ENCODE data around the gene GGA1.
"Not testable (repeated sequence)": the region's sequence is repeated elsewhere in the genome, so short reads cannot be mapped to it uniquely, and the experiment has no call there.

The GGA1 gene

DNA sequence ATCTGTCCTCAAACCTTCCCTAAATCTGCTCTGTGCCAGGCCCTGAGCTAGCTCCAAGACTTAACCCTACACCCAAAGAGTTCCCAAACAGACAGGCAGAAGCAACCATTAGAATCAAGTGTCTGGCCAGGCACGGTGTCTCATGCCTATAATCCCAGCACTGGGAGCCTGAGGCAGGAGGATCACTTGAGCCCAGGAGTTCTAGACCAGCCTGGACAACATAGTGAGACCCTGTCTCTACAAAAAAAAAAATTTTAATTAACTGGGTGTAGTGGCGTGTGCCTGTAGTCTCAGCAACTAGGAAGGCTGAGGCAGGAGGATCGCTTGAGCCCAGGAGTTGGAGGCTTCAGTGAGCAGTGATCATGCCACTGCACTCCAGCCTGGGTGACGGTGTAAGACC lies 47.9 kb downstream of the GGA1 start:
- DNase-seq, result not testable (repeated sequence)

DNA sequence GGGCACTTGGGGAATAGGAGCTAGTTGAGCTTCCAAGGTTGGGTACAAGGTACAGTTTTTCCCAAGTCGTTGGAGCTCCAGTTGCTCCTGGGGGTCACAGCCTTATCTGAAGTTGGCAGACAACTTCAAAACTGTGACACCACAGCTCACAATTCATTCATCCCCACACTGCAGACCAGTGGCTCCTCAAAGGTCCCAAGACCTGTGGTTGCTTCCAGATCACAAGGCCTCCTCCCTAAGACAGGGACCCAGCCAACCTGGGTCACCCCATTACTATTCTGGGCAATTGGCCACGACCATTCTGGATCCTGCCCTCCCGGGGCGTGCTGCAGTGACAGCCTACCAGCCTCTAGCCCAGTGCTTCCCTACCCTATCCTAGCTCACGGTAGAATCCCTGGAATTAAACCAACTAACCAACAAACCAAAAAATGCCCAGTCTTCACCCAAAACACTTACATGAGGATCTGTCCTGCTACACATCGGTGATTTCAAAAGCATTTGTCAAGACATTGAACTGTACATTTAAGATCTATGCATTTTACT lies 49.0 kb downstream of the GGA1 start:
- no peak for DNase-seq

DNA sequence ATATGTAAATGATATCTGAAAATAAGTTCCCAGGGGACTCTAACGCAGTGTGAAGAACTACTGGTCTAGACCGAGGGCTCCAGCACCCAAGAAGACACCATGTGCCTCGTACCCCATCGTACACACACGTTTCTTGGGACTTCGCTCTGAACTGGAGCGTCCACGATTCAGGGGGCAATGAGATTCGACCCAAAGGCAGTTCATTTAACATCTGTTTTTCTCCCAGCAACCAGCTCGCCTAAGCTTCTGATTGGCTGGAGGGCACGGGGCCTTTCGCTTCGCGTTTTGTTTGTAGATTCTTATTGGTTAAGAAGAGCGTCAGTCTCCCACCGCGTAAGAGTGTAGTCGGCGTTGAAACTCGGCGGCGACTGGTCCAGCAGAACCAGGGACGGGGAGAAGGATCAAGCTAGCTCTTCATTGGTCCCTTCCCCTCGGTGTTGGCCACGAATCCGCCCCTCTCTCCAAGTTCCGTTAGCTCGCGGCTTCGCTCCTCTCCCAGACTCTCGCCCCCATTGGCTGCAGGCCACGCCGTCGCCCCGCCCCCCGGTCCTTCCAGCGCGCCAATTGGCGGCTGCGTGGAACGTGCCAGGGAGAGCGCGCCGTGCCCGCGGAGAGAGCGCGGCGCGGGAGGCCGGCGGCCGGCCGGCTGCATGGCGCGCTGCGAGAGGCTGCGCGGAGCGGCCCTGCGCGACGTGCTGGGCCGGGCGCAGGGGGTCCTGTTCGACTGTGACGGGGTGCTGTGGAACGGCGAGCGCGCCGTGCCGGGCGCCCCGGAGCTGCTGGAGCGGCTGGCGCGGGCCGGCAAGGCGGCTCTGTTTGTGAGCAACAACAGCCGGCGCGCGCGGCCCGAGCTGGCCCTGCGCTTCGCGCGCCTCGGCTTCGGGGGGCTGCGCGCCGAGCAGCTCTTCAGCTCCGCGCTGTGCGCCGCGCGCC lies 49.8 kb downstream of the GGA1 start, which contains the start of gene PDXP:
PDXP (plus strand) TSS at position 591 of the 933 bp plus-strand sequence; CDS start at position 651, 60 bp downstream.
- peak; percentile 99 for DNase-seq

DNA sequence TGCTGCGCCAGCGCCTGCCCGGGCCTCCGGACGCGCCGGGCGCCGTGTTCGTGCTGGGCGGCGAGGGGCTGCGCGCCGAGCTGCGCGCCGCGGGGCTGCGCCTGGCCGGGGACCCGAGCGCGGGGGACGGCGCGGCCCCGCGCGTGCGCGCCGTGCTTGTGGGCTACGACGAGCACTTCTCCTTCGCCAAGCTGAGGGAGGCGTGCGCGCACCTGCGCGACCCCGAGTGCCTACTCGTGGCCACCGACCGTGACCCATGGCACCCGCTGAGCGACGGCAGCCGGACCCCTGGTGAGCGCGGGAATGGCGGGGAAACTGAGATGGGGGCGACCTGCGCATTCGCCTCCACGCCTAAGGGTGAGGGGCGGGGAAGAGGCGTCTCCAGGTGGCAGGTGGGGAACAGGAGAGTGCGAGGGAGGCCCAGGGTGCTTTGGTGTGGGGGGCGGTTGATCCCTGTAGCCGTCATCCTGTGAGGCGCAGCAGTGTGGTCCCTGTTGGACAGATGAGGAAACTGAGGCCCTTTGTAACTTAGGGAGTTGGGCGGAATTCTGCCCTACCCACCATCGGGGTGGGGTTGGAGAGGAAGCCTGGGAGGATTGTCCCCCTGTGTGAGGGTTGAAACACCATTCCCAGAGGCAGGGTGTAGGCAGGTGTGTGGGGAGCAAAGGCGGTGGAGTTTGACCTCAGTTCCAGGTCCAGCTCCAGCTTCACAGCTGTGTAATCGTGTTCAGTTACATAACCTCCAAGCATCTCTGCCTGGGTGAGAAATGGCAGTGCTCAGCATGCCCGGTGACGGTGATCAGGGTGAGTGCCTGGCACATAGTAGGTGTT lies 50.6 kb downstream of the GGA1 start:
- no peak for DNase-seq

DNA sequence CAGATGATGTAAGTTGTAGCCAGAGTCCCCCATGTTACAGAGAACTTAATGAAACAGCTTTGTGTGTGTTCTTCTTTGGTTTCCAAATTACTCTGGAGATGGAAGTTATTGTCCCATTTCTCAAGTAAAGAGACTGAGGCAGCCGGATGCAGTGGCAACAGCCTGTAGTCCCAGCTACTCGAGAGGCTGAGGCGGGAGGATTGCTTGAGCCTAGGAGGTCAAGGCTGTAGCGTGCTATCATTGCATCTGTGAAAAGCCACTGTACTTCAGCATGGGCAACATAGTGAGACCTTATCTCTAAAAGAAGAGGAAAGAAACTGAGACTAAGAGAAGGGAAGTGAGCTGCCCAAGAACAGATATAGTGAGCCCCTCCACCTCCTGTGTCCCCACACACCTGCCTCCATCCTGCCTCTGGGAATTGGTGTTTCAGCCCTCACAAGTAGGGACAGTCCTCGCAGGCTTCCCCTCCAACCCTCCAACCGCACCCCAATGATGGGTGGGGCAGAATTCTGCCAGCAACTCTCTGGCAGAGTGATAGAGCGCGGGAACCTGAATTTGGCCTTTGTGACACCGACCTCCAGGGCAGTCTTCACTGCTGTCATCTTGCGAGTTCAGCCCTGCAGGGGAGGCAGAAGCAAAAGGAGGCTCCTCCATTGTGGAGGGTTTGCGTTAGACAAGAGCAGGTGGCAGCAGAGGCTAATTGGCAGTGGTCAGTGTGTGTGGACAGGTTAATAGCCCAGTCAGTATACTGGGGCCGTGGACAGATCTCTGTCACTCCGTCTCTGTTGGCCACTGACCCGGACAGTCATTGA lies 51.5 kb downstream of the GGA1 start:
- no peak for DNase-seq

DNA sequence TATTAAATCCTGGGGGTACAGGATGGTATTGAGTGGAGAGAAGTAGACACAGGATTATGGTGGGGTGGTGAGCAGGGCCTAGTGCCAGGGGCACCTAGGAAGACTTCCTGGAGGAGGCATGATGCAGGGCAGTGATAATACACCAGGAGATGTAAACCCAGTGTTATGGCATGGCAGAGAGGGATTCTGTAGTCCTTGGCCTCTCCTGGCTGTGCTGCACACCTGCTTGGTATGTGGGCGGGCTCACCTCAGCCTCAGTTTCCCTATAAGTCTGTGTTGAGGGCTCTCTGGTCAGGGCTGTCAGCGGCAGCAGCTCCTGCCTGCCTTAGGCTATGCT lies 52.0 kb downstream of the GGA1 start:
- no peak for DNase-seq

DNA sequence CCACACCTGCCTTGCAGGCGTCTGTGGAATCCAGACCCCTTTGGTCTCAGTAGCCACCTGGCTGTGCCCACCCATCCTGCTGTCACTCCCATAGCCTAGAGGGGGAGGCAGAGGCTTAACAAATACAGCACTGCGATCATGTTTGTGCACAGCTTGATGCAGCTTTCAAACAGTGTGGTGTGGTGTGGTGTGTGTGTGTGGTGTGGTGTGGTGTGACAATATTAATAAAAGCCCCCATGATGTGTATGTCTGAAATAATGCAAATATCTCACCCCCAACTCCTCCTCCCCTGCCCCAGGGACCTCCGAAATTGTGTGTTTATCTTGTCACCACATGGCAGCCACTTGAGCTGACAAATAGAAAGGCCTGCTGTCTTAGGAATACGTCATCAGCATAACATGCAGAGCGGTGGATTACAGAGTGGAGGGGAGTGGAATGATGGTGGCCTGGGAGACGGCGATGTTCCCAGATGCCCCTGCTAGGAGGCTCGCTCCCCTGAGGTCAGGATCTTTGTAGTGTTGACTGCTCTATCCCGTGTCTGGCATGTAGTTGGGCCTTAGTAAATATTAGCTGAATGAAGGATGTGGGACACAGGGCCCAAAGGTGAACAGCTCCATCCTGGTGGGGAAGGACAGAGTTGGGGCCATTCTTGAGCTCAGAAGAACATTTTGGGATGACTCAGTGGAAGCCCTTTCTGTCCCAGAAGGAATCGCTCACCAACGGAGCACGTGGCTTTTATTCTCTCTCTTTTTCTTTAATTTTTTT lies 52.7 kb downstream of the GGA1 start:
- peak; percentile 85 for DNase-seq

DNA sequence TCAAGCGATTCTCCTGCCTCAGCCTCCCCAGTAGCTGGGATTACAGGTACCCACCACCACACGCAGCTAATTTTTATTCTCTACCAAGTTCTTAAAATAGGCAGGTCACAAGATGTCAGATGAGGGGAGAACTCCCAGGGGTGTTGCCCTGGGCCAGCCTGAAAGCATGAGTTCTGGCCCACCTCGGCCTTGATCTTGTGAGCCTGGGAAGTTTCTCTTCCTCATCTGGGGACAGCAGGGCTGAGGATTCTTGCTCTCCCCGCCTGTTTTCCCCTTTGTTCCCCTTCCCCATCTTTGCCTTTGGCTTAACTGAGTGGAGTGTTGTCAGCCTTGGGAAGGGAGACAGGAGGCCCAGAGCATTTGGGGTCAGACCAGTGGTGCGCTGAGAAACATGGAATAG lies 53.4 kb downstream of the GGA1 start:
- DNase-seq, result no peak

DNA sequence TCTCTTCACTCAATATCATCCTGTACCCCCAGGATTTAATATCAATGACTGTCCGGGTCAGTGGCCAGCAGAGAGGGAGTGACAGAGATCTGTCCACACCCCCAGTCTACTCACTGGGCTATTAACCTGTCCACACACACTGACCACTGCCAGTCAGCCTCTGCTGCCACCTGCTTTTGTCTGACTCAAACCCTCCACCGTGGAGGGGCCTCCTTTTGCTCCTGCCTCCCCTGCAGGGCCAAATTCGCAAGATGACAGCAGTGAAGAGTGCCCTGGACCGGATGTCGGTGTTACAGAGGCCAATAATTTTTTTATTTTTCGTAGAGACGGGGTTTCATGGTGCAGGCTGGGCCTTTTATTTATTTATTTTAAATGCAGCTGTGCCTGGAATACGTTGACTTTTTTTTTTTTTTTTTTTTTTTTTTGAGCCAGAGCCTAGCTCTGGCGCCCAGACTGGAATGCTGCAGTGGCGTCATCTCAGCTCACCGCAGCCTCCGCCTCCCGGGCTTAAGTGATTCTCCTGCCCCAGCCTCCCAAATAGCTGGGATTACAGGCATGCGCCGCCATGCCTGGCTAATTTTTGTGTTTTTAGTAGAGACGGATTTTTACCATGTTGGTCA lies 55.0 kb downstream of the GGA1 start:
- no peak for DNase-seq

DNA sequence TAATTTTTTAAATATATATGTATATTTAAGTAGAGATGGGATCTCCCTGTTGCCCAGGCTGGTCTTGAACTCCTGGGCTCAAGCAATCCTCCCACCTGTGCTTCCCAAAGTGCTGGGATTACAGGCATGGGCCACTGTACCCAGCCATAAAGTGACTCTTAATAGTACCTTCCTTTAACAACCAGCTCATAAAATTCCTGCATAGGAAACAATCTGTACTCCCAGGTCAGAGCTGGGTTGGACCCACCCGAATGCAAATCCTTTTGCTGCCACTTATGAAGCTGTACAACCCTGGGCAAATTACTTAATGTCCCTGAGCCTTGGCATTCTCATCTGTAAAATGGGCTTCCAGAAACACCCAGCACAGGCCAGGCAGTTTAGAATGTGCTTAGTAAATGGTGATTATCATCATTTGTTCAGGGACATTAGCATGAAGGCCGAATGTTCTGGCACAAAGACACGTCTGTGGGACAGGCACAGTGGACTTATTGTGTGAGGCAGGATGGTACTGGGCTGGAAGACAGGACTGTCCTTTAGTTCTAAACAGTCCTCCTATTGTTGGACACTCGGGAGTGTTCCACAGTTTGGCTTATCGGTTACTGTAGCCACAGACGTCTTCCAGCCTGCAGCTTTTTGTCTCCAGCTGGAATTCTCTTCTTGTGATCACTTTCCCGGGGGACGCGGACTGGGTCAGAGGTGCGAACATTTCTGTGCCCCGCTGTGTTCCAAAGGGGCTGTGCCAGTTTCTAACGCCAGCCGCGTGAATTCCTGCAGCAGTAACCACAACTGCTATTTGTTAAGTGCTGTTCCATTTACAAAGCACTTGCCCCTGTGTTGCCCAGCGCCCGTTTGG lies 55.8 kb downstream of the GGA1 start:
- no peak for DNase-seq

DNA sequence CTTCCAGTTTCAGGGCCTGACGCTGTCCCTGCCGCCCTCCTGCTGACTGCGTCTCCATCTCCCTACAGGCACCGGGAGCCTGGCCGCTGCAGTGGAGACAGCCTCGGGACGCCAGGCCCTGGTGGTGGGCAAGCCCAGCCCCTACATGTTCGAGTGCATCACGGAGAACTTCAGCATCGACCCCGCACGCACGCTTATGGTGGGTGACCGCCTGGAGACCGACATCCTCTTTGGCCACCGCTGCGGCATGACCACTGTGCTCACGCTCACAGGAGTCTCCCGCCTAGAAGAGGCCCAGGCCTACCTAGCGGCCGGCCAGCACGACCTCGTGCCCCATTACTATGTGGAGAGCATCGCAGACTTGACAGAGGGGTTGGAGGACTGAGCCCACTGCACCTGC lies 56.9 kb downstream of the GGA1 start:
- DNase-seq, result no peak

DNA sequence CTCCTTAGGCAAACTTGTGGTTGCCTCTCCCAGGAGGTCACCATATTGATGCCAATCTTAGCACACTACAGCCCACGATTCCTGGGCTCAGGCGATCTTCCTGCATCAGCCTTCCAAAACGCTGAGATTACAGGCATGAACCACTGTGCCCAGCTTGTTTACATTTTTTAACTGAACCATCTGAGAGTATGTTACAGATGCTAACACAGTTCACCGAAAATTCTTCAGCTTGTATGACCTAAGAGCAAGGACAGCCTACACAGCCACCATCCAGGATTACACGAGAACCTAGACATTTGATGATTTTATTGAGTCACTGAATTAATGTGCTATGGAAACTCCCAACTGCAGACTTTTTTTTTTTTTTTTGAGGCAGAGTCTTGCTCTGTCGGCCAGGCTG lies 61.0 kb downstream of the GGA1 start:
- DNase-seq, result no peak

DNA sequence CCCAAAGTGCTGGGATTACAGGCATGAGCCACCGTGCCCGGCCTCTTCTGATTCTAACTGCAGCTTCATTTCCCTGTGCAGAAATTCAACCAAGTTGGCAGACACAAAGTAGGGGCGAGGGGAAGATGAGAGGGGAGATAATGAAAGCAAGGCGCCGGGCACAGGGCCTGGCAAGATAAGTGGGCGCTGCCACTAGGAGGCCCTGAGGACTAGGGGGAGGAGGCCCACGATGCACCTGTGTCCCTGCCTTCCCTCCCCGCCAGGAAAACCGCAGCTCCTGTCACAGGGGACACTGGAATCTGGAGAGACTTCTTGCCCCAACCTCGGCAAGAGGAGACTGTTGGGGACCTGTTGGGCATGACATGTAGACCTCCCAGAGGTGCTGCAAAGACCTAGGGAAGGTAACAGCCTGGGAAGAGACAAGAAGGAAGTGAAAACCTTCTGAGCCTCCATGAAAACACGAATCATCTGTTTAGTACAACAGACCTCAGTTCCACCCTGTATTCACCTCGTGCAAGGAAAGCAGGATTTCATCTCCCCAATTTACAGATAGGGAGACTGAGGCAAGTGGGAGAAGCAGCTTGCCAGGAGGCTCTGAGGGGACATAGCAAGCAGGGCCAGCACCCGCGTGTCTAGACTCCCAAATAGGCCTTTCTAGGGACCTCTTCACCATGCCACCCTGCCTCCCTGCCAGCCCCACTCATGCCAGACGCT lies 63.7 kb downstream of the GGA1 start:
- no peak for DNase-seq

DNA sequence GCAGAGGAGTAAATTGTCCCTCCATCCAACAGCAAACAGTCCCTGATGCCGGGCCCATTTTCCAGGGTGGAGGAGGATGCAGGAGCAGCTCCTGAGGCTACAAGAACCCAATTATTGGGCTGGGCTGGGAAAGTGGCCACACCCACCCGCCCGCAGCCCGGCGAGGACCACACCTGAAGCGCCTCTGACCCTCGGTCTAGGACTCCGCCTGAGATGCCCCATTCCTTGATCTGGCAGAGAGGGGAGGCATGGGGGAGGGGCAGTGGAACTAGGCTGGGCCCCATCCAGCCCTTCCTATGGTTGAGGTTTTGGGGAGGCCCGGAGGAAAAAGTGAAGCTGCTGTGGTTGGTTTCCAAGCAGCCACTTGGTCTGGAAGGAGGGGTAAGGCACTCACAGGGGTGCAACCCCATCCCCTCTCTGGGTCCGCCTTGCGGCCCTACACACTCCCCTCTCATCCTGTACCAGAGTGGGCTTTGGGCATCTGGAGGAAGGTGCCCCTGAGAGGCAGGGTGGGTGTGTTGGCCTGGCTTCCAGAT lies 64.4 kb downstream of the GGA1 start:
- DNase-seq, result no peak

DNA sequence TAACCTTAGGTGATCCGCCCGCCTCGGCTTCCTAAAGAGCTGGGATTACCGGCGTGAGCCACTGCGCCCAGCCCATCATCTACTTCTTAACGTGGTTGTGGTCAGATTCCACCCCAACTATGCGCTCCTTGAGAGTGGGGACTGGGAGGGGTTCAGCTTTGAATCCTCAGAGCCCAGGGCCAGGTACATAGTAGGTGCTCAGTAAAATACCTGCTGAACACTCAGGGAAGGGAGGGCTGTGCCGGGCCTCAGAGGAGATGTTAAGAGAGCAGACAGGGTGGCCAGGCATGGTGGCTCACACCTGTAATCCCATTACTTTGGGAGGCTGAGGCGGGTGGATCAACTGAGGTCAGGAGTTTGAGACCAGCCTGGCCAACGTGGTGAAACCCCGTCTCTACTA lies 65.6 kb downstream of the GGA1 start:
- DNase-seq, result no peak

DNA sequence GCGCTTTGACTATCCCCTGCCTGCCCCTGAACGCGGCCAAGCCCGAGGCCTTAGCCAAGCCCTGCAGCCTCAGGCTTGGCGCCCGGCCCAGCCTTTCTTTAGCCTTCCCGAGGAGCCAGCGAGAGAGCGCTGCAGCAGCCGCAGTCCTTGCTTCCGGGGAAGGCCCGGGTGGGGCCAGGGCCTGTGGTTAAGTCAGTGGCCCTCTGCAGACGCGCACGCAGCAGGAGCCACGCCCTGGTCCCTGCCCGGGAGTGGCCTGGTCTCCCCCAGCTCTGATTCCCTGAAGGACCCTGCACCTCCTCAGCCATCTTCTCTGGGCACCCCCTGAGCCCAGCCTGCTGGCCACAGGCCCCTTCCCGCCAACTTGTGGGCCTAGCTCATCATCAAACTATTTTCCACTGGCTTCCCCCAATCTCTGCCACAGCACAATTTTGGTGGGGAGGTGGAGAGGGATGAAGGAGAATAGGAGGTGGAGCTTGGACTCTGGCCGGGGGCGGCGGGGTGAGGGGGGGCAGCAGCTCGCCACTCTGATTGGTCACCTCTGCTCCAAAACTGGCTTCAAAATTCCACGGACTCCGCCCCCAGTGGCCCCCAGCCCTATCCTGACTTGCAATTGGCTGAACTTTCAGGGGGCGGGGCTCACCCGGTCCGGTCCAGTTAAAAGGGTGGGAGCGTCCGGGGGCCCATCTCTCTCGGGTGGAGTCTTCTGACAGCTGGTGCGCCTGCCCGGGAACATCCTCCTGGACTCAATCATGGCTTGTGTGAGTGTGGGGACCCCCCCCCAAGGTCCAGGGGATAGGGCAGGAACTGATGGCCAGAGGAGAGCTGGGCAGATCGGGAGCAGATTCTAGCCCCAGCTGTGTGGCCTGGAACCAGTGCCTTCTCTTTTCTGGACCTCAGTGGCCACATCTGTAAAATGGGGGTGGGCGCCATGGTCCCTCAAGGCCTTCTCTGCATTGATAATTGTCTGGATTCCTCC lies 66.6 kb downstream of the GGA1 start, which contains the start of gene LGALS1:
LGALS1 (plus strand) TSS at position 686 of the 979 bp plus-strand sequence; CDS start at position 753, 67 bp downstream.
- DNase-seq, result no peak

DNA sequence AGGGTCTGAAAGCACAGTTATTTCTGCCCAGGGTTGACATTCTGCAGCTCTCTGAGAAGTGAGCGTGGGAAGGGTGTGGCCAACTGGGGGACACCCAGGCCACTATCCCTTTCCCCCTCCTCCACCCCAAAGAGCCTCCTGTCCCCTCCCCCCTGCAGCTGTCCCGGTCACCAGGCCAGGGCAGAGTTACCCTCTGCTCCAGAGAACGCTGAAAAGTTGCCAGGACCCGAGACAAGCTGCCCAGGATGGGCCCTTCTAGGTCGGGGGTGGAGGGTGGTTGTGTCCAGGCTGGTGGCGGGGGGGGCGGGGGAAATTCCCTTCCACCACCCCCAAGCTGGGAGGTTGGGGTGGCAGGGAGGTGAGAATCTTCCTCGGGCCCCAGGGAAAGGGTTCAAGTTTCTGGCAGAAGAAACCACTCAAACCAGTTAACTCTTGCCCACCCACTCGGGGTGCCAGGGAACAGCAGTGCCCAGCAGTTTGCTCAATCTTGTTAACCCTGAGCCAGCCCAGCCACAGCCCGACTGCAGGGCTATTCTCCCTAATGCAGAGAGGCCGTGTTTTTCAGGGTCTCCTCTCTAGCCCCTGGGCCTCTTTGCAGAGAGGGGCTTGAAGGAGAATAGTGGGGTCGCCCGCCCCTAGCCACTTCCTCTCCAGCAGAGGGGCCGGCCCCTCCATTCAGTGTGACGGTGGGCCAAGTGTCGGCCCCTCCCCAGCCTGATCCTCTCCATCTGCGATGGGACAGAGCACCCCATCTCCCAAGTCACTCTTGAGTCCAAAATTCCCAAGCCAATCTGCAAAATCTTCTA lies 67.5 kb downstream of the GGA1 start:
- DNase-seq, result no peak

All from NCI-H524 treated with DMSO at 0.1 percent for 48 hours (cell line).